Inflammatory macrophage treated with lipopolysaccharide for 4 hours (primary cell): ENCODE data around the gene RPS6KA5.

ENCODE experiments used
- DNase-seq: peaks from one replicate; pipeline ENCODE4 v3.0.0-alpha.2; 2020

The RPS6KA5 gene

DNA sequence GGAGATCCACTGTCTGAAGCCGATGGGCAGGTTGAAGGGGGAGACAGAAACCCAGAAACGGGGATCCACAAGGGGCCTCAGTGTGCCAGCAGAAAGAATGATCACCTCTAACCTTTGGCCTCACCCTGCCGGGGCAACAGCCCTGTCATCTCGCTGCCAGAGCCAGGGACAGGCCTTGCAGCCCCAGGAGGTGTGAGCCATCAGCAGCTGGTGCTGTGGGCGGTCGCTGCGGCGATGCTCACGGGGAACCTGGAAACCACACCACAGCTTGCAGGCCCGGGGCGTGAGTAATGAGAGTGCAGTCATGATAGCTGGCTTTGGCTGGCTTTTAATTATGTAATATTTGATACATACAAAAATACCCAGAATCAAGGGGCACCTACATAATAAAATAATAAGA, 239.5 kb downstream of the RPS6KA5 start:
- DNase-seq: peak; percentile 85

DNA sequence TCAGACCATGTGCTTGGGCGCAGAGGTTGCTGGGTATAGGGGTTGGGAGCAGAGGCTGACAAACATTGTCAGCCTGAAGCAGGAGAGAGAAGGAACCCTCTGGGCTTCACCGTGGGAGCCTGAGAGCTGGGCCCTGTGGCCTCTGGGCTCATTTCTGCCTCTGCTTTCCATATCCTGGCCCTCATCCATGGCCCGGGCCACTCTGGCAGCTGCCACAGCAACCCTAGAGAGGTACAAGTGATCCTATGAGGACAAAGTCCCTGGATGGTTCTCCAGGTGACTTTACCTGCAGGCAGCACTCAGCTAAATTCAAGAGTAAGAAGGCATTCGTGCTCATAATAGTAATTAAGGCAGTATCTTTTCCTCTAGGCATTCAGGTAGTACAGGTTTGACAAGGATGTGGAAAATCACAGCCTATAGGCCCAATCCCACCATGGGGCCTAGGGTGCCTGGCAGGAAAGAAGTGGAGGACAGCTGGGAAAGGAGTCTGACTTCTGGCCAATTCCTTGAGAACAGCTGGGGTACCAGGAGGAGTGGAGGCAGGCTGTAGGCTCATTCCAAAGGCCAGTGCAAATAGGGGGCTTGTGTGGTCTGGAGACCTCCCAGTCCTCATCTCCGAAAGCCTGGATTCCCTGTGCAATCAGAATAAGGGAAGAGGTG, 240.6 kb downstream of the RPS6KA5 start:
- no peak for DNase-seq

DNA sequence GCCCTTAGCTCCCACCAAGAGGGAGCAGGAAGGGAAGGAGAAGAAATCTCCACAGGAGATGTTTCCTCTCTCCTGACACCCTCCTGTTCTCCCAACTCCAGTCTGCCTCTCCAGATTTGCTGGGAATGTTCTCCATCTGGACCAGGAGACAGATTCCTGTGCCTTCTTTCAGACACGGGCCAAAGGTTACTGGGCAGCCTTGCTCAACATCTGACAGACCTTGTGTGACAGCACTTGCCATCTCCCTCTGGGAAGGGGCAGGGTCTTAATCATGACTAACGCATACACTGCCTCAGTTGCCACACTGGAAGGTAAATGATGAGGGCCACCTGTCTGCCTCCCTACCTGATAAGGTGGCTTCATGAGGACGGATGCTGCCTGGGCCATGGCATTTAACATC, 241.7 kb downstream of the RPS6KA5 start:
- no peak for DNase-seq

DNA sequence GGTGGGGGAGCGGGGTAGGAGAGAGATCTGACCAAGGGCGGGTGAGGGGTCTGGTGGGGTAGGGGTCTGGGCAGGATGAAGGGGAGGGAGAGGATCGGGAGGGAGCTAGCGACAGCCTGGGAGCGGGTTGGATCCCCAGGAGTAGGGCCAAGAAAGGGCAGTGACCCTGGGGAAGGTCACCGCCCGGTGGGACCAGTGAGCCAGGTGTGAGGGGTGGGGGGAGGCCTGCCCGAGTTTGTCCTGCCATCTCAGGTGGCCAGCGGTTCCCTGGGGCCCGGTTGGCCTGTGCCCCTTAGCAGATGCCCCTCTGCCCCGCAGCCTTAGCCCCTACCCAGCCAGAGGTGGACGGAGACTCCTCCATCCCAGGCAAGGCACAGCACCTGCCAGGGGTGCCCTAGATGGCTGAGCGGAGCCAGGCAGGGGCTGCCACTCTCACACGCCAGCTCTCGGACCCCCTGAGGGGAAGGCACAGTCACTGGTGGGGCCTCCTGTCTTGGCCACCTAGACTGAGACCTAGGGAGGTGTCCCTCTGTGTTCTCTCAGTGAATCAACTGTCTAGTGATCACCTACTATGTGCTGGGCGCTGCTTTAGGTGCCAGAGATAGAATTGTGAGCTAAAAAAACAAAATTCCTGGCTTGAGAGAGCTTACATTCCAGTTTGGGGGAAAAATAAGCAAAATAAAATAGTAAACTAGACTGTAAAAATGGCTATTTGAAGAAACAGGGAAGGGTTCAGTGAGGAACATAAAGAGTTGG, 243.6 kb downstream of the RPS6KA5 start:
- DNase-seq: no peak

DNA sequence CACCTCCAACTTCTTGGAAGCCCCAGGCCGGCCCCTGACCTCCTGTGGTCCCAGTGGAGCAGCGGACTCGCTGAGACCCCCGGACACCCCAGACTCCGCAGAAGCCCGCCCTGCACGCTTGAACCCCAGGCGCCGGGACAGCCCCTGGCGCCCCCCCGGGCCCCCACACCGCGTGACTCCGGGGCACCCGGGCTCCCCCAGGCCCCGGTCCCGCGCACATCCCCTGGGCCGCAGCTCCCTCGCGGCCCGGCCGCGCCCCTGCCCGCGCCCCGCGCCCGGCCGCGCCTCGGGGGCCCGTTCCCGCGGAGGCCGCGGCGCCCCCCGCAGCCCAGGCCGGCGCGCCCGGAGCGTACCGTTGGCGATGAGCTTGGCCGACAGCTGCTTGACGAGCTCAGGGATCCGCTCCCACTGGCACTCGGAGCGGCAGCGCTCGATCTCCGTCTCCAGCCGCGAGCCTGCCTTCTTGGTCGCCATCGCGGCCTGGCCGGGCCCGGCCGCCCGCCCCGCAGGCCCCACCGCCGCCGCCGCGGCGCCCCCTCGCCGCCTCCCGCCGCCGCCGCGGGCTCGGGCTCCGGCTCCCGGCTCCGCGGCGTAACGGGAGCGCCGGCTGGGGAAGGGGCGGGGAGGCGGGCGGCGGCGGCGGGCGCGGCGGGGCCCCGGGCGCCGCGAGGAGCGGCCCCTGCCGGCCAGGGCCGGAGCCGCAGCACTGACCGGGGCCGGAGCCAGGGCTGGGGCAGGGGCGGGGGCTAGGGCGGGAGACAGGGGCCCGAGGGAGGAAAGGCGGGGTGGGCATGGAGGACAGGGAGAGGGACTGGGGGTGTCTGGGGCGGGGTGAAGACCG, 244.4 kb downstream of the RPS6KA5 start, which contains the start of gene TTC7B:
Gene TTC7B (minus strand): TSS at position 609 of the 841 bp plus-strand sequence. CDS start 135 bp downstream, at position 474.
- peak; percentile 51 for DNase-seq

DNA sequence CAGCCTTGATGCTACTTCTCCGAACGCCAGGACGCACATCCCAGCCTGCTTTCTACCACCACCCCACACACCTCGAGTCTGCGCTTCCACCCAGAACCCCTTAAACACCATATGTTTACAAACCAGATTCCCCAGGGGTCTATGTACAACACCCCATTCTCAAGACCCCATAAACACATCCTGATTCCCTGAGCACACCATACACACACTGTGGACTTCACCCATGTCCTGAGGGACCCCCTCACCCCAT, 244.9 kb downstream of the RPS6KA5 start:
- DNase-seq: no peak

DNA sequence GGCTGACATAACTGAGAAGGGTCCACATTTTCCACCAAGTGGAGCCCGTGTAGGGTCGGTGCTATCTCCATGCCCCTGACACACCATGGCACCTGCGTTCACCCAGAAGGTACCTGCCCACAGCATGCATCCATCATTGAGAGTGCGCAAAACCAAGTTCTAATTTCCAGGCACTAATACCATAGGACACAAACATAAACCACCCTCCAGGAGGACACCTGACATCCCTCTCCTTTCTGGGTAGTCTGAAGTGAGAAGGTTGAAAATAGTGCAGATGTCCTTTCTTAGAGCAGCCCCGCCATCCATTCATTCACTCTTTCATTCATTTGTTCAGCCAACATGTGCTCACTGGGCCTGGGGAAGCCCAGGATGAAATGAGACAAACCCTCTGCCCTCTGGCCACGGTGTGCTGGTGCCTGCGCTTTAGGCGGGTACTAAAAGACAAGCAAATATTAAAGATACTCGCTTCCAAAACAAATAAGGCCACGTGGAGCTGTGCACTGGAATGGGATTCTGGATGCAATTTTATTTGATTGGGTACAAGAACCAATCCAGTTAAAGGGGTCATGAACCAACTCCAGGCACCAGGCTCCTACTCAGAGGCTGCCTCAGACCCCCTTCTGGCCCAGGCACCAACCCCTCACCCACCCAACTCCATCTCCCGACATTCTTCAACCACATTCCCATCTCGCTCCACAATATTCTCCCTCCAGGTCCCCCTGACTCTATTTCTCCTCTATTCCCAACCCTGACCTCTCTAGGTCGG, 245.5 kb downstream of the RPS6KA5 start:
- no peak for DNase-seq

DNA sequence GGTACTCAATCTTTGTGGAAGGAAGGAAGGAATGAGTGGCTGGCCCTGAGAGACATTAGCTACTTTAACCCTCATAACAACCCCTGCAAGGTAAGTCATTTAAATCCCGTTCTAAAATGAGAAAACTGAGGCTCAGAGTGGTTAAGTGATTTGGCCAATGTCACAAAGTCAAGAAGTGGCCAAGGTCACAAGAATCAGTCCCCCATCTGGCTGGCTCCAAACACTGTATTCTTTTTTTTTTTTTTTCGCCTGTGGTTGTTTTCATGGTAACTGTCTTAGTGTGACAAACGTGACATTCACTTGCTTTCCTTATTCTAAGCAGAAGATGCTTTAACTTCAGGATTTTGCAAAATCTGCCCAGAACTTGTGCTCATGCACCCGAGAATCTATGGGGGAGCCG, 247.0 kb downstream of the RPS6KA5 start:
- no peak for DNase-seq

DNA sequence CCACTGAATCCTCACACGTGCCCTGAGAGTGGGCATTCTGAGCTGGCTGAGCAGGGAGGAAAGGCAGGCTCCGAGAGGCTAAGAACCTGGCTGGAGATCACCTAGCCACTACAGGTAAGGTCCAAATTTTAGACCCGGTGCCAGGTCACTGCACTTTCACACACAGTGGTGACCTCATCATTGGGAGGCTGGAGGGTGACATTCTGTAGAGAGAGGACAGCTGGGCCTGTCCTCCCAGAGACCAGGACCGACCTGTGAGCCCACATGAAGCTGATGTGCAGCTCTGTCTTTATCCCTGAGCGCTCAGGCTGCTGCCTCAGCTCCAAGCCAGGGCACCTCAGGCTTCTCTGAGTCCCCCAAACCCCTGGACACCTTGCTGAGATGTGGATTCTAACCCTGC, 248.3 kb downstream of the RPS6KA5 start:
- no peak for DNase-seq

DNA sequence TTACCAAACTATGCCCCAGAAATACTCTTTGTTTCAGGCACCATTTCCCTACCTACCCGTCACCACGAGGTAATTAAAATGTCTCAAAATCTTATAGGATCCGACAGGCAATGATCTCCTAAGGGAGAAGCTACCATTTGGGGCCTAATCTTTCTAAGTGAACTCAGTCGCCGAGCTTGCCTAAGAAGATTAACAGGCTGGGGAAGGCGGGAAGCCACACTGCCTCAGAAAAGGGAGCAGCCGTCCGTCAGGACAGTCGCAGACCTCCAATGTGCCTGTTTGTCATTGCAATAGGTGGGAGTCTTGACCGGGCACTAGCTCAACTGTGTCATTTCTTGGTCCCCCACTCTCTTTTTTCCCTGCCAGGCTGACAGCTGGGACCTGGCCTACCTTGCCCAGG, 248.8 kb downstream of the RPS6KA5 start:
- DNase-seq: no peak

DNA sequence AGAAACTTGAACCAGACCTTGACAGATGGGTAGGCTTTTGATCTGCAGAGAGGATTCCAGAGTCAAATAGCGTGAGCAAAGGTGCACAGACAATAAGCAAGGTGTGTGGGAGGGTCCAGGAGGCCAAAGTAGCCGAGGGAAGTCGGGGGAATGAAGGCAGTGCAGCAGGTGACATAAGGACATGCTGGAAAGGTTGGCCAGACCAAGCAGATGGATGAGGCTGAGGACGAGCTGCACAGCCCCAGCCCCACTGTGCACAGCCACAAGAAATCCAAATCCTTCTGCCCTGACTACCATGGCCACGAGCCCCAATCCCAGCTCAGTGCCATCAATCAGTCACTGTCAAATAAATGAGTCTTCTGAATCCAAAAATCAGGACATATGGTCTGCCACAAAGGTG, 249.6 kb downstream of the RPS6KA5 start:
- DNase-seq: no peak

DNA sequence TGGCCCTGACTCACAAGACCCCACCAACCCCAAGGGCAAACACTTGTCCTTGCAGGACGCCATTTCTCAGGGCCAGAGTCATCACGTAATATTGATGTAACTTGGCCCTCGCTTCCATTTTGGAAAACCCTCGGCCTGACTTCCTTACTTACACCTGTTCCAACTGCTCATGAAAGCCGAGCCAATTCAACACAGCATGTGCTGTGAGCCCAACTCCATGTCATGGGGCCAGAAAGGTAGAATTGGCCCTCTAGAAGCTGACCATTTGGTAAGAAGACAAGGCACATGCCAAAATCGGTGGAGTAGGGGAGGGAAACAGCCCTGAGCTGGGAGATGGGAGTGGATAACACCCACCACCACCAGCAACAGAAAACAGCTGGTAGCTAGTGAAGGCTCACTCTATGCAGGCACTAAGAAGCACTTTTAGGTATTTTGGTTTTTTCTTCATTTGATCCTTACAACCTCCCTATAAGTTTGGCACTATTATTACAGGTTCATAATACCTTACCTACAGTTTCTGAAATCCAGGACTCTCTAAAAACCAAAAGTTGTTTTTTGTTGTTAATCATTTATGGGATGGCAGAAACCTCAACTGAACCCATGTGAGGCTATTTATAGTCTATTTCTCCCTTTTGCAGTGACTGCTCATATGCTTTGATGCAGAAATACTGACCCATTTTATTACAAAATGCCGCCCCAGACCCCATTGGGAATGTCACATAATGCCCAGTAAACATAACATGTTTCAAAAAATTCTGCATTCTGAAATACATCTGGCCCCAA, 250.7 kb downstream of the RPS6KA5 start:
- DNase-seq: no peak

DNA sequence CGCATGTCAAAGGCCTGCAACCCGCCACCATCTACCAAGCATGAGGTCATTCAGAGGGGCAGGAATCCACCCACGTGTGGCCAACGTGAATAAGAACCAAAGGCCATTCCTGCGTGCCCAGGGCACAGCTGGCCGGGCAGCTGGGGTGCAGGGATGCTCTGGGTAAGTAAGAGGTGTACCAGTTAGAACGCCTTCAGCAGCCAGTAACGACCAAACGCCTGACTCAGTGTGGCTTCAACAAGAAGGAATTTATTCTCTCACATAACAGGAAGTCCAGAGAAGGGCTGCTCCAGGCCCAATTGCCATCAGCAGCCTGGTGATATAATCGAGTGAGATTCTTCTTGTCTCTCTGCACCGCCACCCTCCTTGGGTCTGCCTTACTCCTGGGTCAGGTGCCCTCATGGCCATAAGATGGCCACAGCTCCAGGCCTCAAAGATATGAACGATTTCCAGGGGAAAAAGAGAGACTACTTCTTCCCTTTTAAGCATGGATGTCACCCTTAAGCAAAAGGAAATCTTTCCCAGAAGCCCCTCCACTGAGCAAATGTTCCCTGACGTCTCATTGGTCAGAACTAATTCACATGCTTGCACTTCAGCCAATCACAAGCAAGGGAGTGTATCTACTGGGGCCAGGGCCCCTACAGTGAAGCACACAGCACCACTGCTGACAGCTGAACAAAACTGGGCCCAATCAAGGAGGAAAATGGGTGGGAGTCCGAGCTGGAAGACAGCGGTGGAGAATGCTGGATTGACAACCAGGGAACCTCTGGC, 251.5 kb downstream of the RPS6KA5 start:
- no peak for DNase-seq

DNA sequence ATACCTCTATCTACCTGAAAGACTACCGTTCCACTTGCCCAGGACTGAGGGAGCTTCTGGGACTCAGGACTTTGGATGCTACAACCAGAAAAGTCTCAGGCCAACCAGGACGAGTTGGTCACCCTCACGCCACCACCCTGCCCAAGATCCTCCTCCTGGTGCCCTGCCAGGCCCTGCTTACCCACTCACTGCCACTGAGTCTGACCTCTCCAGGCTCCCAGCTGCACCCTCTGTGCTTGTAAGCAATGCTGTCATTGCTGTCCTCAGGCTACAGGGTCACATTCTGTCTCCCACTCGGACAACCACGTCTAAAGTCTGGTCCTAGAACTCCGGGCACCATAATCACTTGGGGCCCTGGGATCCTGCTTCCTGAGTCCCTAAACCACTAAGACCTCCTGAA, 253.4 kb downstream of the RPS6KA5 start:
- no peak for DNase-seq

DNA sequence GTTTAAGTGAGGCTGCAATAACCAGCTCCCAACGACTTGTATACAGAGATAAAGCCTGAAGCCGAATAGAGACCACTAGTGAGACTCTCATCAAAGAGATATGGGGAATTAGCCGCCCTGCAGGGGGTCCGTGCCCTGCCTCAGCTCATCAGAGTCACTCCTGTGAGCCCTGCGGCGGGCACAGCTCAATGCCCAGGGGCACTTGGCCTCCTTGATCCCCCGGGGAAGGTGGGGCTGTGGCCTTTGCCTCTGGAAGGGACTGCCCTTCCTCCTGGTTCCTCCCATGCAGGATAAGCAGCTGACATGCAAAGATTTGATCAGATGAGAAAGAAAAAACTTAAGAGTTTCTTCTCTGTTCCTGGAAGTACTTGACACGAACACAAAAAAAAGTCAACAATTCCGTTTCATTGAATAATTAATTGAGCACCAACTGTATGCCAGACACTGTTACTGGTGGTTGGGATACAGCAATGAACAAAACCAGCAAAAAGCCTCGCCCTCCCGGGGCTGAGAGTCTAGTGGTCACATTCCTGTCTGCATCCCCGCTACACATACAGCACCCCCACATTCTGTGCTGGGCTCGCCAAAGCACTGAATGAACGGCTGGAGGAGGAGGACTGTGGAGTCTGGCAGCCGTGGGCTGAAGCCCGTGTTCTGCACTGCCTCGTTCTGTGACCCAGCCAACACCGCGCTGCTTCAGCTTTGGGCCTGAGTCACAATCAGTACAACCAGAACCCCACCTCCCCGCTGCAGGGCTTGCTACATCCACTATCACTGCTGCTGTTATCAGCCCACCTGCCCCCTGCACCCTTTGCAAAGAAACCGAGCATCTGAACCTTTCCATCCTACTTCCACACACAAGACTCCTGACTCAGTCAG, 254.5 kb downstream of the RPS6KA5 start:
- DNase-seq: no peak

DNA sequence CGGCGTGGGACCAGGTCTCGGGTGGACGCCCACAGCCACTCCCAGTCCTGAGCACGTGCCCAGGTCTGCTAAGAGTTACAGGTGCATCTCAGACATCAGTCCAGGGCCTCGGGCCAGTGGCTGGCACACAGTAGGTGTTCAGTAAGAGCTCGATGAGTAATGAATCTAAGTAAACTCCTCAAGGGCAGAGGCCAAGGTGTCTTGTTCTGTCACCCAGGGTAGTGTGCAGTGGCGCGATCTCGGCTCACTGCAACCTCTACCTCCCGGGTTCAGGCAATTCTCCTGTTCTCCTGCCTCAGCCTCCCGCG, 255.4 kb downstream of the RPS6KA5 start:
- no peak for DNase-seq

DNA sequence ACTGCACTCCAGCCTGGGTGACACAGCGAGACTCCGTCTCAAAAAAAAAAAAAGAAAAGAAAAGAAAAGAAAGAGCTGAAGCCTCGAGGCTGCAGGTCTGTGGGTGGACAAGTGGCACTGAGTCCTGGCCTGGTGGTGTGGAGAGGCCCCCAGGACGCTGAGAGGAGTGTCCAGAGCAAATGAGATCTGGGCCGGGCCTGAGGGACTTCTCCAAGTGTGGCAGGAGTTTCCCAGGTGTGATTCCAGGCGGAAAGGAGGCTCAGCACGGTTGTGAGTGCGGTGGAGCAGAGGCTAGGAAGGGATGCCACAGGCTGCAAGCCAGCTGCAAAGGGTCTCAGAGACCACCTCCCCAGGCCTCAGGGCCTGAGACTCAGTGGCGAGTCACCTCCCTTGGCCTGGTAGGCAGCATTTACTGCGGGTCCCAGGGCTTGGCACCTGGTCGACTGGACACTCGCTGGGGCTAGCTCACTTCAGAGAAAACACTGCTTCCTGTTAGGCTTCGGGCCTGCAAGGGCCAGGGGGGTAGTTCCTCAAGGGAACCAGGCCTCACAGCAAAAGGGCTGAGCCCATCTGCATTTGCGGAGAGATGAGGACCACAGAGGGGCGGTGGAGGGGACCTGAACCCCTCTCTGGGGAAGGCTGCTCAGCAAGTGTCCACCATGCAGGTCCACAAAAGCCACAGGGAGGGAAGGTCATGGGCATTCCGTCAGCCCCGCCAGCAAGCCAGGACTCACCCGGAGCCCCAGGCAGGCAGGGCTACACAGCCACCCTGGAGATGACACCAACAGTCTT, 256.0 kb downstream of the RPS6KA5 start:
- no peak for DNase-seq

DNA sequence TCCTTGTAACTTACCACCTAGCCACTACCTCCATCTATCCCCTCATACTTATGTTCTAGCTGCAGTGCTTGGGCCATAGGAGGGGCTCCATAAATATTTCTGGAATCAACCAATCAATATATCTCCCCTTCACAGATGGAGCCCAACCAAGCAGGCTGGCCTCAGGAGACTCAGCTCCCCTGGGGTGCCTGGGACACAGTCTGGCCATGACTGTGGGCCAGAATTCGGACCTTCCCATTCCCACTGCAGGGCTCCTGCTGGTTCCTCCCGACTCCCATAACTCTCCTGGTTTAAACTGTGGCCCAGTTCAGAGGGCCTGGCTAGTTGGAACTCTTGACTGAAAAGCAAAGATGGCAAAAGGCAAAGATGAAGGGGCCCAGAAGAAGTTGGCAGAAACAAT, 257.2 kb downstream of the RPS6KA5 start:
- DNase-seq: no peak

DNA sequence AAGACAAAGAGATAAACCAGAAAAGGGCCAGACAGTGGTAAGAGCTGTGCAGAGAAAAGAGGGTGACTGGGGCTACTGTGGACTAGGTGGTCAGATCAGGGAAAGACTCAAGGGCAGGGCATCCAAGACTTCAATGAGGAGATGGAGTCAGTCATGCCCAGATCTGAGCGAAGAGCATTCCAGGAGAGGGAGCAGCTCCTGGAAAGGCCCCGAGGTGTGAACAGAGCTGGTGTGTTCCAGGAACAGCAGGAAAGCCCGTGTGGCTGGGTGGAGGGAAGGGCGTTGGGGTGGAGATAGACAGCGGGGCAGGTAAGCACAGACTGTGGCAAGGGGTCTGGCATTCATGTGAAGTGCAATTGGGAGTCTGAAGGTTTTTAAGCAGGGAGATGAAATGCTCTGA, 261.0 kb downstream of the RPS6KA5 start:
- DNase-seq: no peak

DNA sequence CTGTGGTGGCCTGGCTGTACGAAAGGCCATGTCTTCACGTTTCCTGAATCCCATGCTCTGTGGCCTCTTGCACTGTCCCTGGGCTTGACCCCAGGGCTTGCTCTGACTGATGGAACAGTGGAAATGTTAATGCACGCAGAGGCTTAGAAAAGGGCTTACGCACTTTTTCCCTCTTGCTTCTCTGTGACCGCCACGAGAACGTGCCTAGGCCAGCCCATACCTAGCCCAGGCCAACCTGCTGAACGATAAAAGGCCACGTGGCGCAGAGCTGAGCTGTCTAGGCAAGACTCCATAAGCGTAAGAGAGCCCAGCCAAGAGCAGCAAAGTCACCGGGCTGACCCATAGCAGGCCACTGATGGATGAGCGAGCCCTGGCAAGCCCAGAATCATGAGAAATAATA, 262.5 kb downstream of the RPS6KA5 start:
- no peak for DNase-seq
